ENCODE data around the gene SH2D5.

DNA sequence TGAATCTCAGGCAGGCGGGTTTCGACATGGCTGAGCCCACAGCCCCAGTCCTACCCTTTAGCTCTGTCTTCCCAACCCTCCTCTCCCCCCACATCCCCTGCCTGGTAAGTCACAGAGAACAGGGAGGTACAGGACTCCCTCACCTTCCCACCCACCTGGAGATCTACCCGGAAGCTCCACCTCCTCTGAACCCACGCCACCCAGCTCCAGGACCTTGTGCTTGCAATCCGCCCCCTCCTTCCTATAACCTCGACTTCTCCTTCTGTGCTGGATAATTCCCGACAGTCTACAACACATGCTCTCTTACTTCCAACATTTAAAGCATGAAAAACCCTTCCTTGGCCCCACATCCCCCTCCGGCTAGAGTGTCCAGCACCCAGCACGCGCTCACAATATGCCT, 37.0 kb downstream of the SH2D5 start:
- TF ChIP-seq POLR2AphosphoS5 (IDR thresholded peaks at IDR 0.05): no peak
- TF ChIP-seq, protein P1, sequence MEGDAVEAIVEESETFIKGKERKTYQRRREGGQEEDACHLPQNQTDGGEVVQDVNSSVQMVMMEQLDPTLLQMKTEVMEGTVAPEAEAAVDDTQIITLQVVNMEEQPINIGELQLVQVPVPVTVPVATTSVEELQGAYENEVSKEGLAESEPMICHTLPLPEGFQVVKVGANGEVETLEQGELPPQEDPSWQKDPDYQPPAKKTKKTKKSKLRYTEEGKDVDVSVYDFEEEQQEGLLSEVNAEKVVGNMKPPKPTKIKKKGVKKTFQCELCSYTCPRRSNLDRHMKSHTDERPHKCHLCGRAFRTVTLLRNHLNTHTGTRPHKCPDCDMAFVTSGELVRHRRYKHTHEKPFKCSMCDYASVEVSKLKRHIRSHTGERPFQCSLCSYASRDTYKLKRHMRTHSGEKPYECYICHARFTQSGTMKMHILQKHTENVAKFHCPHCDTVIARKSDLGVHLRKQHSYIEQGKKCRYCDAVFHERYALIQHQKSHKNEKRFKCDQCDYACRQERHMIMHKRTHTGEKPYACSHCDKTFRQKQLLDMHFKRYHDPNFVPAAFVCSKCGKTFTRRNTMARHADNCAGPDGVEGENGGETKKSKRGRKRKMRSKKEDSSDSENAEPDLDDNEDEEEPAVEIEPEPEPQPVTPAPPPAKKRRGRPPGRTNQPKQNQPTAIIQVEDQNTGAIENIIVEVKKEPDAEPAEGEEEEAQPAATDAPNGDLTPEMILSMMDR (IDR thresholded peaks at IDR 0.05): no peak
- no peak for TF ChIP-seq POLR2A (IDR thresholded peaks at IDR 0.05)

Data from prostate gland (tissue), 2 donors.